ENCODE data around the gene ORC5.
"Not testable (repeated sequence)": the region's sequence is repeated elsewhere in the genome, so short reads cannot be mapped to it uniquely, and the experiment has no call there.

Gene ORC5

DNA sequence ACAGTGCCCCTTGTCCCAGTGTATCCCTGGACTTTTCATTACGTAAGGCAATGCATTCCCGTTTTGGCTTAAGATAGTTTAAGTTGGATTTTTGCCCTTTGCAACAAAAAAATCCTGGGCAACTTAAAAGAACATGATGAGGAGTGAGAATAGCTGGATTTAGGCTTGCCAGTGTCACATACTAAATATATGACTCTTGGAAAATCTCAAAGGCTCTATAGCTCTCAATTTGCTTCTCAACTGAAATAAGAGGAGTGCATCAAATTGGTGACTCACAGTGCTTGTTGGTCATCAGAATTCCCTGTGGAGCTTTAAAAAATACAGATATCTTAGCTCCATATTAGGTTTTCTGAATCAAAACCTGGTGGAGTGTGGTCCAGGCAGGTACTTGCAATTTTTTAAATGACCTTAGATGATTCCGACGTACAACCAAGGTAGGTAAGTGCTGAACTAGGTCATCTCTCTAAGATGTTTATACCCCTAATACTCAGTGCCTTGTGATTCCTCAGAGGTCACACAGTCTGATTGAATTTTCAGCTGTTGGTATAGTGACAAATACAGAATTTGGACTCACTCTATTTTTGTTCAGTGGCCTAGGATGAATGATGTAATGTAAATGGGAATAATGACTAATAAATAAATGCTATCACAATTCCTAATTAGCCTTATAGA is 33.9 kb upstream of the ORC5 start:
- TF ChIP-seq, protein P1, sequence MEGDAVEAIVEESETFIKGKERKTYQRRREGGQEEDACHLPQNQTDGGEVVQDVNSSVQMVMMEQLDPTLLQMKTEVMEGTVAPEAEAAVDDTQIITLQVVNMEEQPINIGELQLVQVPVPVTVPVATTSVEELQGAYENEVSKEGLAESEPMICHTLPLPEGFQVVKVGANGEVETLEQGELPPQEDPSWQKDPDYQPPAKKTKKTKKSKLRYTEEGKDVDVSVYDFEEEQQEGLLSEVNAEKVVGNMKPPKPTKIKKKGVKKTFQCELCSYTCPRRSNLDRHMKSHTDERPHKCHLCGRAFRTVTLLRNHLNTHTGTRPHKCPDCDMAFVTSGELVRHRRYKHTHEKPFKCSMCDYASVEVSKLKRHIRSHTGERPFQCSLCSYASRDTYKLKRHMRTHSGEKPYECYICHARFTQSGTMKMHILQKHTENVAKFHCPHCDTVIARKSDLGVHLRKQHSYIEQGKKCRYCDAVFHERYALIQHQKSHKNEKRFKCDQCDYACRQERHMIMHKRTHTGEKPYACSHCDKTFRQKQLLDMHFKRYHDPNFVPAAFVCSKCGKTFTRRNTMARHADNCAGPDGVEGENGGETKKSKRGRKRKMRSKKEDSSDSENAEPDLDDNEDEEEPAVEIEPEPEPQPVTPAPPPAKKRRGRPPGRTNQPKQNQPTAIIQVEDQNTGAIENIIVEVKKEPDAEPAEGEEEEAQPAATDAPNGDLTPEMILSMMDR (IDR thresholded peaks at IDR 0.05; ENCODE audit: low read depth, low read length, missing control alignments): no peak
- DNase-seq (ENCODE audit: extremely low read depth, low read depth): no peak
- no peak overlapping the region for H3K4me3 ChIP-seq (replicated peaks; ENCODE audit: low read depth, low read length)

DNA sequence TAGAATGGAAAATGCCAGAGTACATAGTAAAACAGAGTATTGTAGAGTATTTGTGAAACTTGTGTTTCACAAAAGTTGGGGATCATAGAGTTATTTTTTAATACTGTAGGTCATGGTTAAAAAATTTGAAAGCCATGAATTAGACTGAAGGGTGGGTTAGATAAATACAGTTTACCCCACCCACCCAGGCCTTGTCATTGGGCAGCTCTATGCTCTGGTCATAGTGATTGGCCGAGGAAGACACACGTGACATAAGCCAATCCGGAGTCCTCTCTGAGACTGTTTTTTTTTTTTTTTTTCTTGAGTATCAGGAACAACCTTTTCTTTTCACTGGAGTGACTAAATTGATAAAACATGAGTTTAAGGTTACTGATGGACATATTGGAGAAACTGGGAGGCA is 33.3 kb upstream of the ORC5 start:
- H3K4me3 ChIP-seq (replicated peaks; ENCODE audit: low read depth, low read length): no peak overlapping the region
- TF ChIP-seq, protein P1 (IDR thresholded peaks at IDR 0.05; ENCODE audit: low read depth, low read length, missing control alignments): no peak
- no peak for DNase-seq (ENCODE audit: extremely low read depth, low read depth)

DNA sequence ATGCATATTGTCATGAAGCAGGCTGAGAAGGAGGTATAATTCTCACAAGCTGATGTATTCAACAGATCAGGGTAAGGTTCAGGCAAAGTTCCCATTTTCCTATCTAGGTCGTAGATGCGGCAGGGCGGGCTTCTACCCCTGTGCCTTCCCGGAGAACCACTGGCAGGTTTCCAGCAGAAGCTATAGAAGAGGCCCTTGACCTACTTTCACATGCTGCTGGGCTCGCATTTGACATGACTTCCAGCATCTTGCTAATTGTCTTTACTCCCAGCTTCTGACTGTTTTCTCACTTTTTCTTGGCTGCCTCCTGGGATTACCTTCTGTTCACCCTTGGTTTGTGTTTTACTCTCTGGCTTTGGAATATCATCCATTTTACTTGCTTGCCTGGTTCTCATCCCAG is 32.6 kb upstream of the ORC5 start:
- TF ChIP-seq, protein P1 (IDR thresholded peaks at IDR 0.05; ENCODE audit: low read depth, low read length, missing control alignments): no peak
- no peak for DNase-seq (ENCODE audit: extremely low read depth, low read depth)
- no peak overlapping the region for H3K4me3 ChIP-seq (replicated peaks; ENCODE audit: low read depth, low read length)

DNA sequence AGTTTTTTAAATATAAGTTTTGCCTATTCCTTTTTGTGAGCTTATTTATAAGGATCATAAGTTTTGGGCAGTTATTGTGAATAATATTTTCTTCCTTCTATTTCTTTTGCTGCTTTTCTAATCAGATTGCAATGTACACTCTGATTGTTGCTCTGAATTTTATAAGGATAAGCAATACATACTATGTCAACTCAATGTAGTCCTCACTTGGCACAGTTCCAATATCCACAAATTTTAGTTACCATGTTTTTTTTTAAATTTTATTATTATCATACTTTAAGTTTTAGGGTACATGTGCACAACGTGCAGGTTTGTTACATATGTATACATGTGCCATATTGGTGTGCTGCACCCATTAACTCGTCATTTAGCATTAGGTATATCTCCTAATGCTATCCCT is 27.2 kb upstream of the ORC5 start:
- H3K4me3 ChIP-seq (replicated peaks; ENCODE audit: low read depth, low read length): not testable (repeated sequence)

DNA sequence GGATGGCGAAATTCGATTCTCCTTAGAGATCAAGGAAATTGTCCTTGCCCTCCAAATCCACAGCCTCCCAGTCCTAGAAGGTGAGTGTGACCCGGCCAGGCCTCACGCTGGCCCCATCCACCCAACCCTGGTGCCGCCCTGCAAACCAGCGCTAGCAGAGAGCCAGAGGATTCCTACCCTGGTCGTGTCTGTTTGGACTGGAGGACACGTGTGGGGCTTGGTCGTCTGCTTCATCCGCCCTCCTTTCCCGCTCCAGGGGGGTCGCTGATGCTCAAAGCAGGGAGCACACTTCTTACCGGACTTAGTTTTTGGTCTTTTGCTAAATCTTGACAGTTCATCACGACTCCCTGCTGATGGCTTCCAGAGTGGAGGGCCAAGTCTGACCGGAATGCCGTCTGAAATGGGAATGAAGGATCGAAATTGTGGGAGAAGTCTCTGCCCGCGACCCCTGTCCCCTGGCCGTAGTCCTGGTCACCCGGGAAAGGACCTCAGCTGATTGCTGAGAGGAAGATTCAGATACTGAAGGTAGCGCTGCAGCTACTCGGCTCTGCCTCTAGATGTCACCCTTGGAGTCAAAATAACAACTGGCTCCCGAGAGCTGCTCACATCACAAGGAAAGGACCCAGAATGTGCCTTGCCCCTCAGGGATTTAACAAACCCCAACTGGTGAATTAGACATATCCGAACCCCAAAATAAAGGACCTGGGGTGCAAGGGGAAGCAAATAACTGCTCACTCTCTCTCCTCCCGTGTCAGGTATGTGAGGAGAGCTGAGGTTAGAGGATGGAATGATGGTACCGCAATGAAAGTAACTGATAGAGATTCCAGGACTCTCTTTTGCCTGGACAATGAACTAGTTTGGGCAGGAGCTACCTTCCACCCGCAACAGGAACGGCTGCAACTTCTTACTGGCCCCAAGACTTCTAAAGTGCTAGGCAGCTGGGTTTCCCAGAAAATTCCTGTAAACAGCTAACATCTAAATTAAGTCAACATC is 23.5 kb upstream of the ORC5 start:
- TF ChIP-seq, protein P1 (IDR thresholded peaks at IDR 0.05; ENCODE audit: low read depth, low read length, missing control alignments): peak; percentile 86
- no peak overlapping the region for H3K4me3 ChIP-seq (replicated peaks; ENCODE audit: low read depth, low read length)
- peak; percentile 29 for DNase-seq (ENCODE audit: extremely low read depth, low read depth)

More for the DNA sequence above, 27.2 kb upstream of the ORC5 start:
- not testable (repeated sequence) for DNase-seq (ENCODE audit: extremely low read depth, low read depth)

DNA sequence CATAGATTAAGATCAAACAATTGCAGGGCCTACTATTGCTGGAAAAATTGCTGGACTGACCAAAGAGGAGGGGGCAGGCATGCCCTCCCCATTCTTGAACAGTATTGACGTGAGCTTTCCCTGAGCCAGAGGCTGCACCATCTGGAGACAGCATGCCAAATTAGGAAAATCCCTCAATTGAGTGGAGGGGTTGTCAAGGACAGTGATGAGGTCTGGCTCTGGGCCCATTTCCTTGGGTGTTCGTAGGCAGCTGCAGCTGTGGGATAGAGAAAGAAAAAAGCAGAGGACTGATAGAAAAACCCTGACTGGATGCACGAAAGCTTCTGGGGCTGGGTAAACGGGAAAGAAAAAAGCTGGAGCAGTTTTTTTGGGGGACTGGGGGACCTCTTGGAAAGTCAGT is 22.8 kb upstream of the ORC5 start:
- peak; percentile 26 for DNase-seq (ENCODE audit: extremely low read depth, low read depth)
- TF ChIP-seq, protein P1 (IDR thresholded peaks at IDR 0.05; ENCODE audit: low read depth, low read length, missing control alignments): no peak
- no peak overlapping the region for H3K4me3 ChIP-seq (replicated peaks; ENCODE audit: low read depth, low read length)

DNA sequence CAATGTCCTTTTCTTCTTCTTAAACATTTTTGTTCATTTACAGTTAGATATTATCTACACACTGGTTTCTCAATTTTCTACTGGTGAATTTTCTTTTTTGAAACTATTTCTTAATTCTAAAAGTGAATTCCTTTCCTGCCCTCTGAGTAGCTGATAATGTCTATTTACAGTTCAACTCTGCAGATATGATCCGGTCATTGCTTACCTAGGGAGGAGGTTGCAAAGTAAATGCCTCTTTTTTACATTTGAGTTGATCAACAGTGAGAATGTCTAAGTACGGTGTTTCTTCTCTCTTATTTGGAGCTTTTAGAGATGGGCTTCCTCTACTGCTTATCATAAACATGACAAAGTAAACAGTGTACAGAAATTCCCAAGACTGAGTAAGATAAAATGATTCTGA is 20.6 kb upstream of the ORC5 start:
- TF ChIP-seq, protein P1 (IDR thresholded peaks at IDR 0.05; ENCODE audit: low read depth, low read length, missing control alignments): no peak
- DNase-seq (ENCODE audit: extremely low read depth, low read depth): no peak
- no peak overlapping the region for H3K4me3 ChIP-seq (replicated peaks; ENCODE audit: low read depth, low read length)

All from HFF-Myc (cell line).